NCI-H748 (cell line): ENCODE data around the gene LEFTY1.
"Not testable (repeated sequence)": the region's sequence is repeated elsewhere in the genome, so short reads cannot be mapped to it uniquely, and the experiment has no call there.

Experiments
- DNase-seq: peaks from one replicate; lab custom pipeline; 2025; ENCODE audit not compliant: unreplicated experiment; lab: John Stamatoyannopoulos, UW

The LEFTY1 gene

GRCh38 chr1:225888898-225889601 lies at the start of gene LEFTY1:
Gene LEFTY1, minus strand, starts transcription at chr1:225889146. Its CDS starts 80 bp downstream, at chr1:225889066.
- no peak for DNase-seq

- DNase-seq = no peak
Measured at GRCh38 chr1:225937048-225937968, 48.4 kb upstream of the LEFTY1 start.

- DNase-seq = no peak
Measured at GRCh38 chr1:225936523-225936922, 47.6 kb upstream of the LEFTY1 start.

- DNase-seq = not testable (repeated sequence)
Measured at GRCh38 chr1:225936086-225936485, 47.1 kb upstream of the LEFTY1 start.

- DNase-seq = no peak
Measured at GRCh38 chr1:225934711-225935110, 45.8 kb upstream of the LEFTY1 start.

GRCh38 chr1:225933072-225933471 lies 44.1 kb upstream of the LEFTY1 start:
- DNase-seq = no peak

GRCh38 chr1:225931270-225932136 lies 42.6 kb upstream of the LEFTY1 start:
- no peak for DNase-seq

- no peak for DNase-seq
Measured at GRCh38 chr1:225930566-225930965, 41.6 kb upstream of the LEFTY1 start.

GRCh38 chr1:225929462-225929861 lies 40.5 kb upstream of the LEFTY1 start:
- DNase-seq = not testable (repeated sequence)

GRCh38 chr1:225928186-225929175 lies 39.5 kb upstream of the LEFTY1 start:
- DNase-seq = no peak

- no peak for DNase-seq
Measured at GRCh38 chr1:225926551-225927113, 37.7 kb upstream of the LEFTY1 start.

- peak; percentile 96 for DNase-seq
Measured at GRCh38 chr1:225923692-225924555, 35.0 kb upstream of the LEFTY1 start, which contains the start of gene PYCR2. Gene PYCR2, minus strand, starts transcription at chr1:225924250. Its CDS starts 140 bp downstream, at chr1:225924110.

- DNase-seq = no peak
Measured at GRCh38 chr1:225923381-225923691, 34.4 kb upstream of the LEFTY1 start.

GRCh38 chr1:225921734-225922709 lies 33.1 kb upstream of the LEFTY1 start:
- DNase-seq = peak; percentile 12

GRCh38 chr1:225919906-225920305 lies 31.0 kb upstream of the LEFTY1 start:
- DNase-seq = no peak

GRCh38 chr1:225918280-225918679 lies 29.3 kb upstream of the LEFTY1 start:
- no peak for DNase-seq

GRCh38 chr1:225917536-225917935 lies 28.6 kb upstream of the LEFTY1 start:
- DNase-seq = no peak

GRCh38 chr1:225917101-225917500 lies 28.2 kb upstream of the LEFTY1 start:
- DNase-seq = no peak
